Measurements from ENCODE around the gene SSR2.

The SSR2 gene

DNA sequence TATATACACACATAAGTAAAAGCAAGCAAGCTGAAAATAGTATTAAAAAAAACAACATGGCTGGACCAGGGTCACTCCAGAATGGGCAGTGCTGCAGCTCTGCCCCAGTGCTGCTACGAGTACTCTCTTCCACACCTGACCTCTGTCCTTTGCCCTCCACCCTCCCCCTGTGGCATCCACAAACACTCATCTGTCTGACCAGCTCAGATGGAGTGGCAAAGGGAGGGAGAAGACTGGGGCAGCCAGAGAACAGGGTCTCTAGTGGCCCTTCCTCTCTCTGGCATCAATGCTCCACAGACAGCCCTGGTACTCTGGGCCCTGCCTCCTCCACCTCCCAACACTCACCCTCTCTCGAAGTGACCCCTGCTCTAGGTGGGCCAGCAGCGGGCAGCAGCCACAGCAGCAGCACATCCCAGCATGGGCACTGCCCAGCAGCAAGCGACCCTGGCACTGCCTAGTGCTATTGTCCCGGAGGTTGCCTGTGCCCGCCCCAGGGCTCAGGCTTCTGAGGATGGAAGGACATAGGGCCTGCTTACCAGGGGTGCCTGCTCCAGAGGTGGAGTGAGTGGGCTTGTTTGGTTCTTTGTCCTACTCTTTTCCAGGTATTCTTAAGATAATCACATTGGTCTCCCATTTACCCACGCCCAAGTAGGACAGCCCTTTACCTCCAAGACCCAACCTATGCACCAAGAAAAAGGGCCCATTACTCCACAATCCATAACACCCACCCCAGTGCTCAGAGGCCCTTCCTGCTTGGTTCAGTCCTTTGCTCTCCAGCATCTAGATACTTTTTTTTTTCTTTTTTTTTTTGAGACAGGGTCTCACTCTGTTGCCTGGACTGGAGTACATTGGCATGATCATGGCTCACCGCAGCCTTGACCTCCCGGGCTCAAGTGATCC lies 48.6 kb downstream of the SSR2 start:
- no peak for DNase-seq

DNA sequence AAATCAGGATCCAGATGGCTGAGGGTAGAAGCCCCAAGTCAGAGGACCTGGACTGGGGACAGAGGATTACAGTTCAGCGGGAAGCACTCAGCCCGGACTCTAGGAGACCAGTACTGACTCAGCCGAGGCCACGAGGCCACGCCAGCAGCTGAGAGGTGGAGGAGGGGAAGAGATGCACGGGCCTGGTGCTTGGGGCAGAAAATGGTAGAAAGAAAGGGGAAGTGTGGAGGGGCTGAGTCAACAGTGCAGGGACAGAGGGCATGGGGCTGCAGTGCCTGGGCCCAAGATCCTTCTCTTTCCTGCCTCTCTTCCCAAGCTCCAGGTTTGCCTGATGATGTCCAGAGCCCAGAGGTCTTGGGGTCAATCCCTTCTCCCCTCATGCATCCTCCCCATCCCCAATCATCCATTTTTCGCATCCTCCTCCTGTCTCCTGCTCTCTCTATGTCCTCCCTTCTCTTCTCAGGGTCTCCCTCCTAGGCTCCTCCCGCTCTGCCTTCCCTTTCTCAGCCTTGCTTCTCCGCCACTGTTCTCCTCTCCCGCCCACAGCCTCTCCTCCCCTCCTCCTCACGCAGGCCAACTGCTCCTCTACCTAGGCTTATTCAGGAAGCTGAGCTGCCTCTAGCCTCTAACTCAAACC lies 50.1 kb downstream of the SSR2 start:
- no peak for DNase-seq

GRCh38 chr1:155969377-155969791 lies 51.4 kb downstream of the SSR2 start:
- no peak for DNase-seq

- DNase-seq: no peak
Observed at GRCh38 chr1:155968670-155969069, 52.1 kb downstream of the SSR2 start.

DNA sequence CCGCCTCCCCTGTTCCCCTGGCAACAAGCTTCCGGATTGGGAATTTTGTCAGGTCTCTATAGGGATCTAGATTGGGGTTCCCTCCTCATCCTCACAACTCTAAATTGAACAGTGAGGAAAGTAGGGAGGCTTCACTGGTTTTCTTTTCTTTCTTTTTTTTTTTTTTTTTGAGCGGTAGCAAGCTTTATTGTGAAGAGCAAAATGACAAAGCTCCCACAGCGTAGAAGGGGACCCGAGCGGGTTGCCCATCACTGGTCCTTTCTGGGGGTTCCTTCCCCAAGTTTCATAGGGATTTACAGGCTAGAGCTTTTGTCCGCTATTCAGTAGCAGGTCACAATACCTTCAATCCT lies 52.7 kb downstream of the SSR2 start:
- DNase-seq: no peak

DNA sequence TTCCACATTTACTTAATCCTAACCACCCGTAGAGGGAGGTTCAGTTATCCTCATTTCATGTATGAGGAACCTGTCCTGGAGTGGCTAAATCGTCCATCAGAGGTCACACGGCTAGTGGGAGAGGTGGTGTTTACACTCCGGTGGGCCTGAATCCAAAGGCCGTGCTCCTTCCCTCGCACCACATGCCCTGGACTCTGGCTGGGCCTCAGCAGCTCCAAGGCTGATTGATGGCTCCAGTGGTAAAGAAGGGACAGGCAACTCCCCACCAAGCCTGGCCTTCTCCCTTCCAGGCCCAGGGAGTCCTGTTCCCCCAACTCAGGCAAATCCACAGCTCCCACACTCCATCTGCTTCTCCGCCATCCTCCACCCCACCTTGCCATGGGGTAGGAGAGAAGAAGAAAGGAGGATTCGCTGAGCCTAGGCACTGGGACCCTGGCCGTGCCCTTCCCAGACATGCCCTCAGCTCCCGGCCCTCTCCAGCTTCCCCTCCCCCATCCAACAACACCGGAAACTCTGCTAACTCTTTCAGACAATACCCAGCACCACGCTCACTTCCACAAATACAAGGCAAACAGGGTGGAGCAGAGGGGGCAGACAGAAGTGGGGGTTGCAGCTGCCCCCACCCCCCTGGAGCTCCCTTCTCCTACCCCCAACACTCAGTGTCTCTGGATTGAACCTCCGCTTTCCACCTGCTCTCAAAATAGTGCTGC lies 53.3 kb downstream of the SSR2 start:
- no peak for DNase-seq

DNA sequence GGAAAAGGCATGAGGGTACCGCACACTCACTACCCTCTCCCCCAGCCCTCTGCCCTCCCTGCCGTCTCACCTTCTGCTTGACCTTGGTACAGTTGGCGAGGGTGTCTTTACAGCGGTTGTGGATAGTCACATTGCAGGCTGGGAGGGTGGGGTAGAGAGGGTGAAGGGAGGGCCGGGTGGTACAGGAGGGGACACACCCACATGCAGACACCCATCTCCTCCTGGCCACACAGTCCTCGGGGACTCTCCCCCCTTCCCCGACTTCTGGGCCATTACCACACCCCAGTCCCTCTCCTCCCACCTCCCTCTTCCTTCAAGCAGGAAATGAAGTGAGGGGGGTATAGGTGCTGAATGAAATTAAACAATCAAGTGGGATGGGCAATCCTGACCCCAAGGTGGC lies 54.0 kb downstream of the SSR2 start:
- DNase-seq: no peak

GRCh38 chr1:155966135-155966534 lies 54.6 kb downstream of the SSR2 start:
- DNase-seq: no peak

GRCh38 chr1:155964193-155964592 lies 56.6 kb downstream of the SSR2 start:
- no peak for DNase-seq

DNA sequence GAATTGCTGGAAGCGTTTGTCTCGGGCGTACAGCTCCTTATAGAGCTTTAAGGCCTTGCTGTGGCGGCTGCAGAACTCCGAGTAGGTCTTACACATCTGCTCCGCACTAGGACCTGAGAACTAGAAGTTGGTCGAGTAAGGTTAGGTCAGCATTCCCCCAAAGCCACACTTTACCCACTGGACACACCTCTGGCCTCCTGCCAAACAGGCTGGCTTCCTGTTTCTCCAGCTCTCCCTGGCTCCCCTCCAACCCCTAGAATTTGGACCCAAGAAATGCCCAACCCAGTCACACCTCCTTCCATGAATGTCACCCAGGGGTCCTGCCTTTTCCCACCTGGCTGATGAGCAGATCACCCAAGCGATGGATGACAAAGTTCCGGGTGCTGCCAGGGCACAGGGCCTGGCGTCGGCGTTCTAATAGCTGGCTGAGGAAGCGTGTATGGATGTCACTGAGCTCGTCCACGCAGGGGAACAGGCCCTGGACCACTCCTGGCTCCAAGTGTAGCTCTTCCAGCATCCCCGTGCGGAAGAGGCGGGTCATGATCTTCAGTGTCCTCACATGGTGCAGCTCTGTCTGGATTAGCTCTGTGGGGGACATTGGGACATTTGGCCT lies 58.0 kb downstream of the SSR2 start:
- no peak for DNase-seq

DNA sequence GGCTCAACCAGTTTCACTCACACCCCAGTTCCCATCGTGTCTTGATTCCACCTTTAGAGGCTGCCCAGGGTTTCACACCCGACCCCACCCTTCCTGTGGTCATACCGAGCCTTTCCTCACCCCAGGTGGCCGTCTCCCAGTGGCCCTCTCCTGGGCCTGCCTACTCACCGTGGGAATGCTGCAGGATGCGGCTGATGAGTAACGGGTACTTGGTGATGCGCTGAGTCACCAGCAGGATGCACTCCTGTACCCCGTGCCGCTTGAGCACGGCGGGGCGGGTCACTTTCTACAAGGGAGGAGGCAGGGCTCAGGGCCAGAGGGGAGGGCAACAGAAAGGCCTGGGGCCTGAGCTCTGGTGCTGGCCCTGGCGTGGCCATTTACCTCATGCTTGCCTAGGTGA lies 58.8 kb downstream of the SSR2 start:
- no peak for DNase-seq

GRCh38 chr1:155960081-155960745 lies 60.5 kb downstream of the SSR2 start:
- no peak for DNase-seq
